Fibroblast of skin of abdomen (primary cell): ENCODE measurements around the gene C3.
"Not testable (repeated sequence)": the region's sequence is repeated elsewhere in the genome, so short reads cannot be mapped to it uniquely, and the experiment has no call there.

ENCODE experiments used
- DNase-seq: peaks from one replicate; pipeline ENCODE4 v3.0.0-alpha.2; 2013

Gene C3

DNA sequence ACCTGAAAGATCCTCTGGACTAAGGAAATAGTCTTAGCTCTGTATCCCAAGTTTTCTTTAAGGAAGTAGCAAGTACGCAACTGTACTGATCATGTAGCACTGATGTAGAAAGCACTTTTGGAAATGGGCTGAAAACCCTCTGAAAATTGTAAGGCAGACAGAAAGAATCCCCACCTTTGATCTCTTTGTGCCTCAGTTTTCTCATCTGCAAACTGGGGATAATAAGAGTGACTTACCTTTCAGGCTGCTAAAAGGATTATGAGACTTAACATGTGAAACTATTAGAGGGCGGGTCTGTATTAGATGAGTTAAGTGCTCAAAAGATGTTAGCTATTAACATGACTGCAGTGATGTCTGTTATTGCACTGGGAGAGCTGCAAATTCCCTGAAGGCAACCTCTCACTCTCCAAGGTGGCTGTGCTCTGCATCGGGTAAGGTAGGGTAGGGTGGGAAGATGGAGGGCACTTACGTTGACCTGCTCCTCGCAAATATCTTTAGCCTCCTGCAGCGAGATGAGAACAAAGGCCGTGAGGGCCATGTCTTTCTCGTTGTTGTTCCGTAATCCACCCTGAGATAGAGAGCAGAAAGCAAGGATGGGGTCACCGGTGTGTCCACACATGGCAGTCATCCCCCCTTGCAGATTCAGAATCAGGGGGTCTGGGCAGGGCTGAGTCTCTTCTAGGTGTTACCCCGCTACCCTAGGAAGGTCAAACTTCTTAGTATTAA lies 30.1 kb downstream of the C3 start:
- DNase-seq = no peak

DNA sequence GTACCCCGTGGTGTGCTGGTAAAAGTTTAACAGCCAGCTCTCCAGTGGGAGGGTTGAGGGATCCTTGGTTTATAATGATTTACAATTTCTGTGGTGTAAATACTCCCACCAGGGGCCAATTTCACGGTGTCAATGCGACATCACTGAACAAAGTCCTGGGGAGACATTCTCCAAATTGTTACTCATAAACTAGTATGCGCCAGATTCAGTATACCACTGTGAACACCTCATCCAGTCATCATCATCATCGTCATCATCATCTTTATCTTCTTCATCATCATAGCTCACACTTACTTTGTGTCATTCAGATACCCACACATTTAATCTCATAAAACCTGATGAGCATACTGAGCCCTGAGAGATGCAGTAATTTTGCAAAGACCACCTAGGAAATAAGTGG lies 33.3 kb downstream of the C3 start:
- DNase-seq = no peak

GRCh38 chr19:6686628-6686975 lies 33.8 kb downstream of the C3 start:
- no peak for DNase-seq

- no peak for DNase-seq
Observed at GRCh38 chr19:6685962-6686627, 34.4 kb downstream of the C3 start.

DNA sequence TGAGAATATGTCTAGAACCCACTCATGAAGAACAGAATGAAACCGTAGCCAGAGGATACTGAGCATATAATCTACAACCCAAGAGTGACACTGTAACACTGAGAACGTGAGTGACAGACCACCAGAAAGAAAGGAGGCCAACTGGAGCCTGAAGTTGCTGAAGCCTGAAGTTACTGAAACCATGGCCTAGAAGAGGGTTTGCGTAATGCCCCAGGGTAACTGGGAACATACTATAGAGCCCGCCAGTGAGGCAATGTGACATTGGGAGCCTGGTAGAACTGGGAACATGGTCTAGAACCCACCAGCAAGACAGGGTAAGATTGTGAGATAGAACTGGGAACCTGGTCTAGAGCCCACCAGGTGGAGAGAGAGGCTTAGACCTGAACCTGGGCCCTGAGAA lies 35.0 kb downstream of the C3 start:
- DNase-seq = no peak

GRCh38 chr19:6683971-6684370 lies 36.5 kb downstream of the C3 start:
- DNase-seq = no peak

- no peak for DNase-seq
Observed at GRCh38 chr19:6682607-6683128, 37.8 kb downstream of the C3 start.

- DNase-seq = no peak
Observed at GRCh38 chr19:6680141-6680540, 40.3 kb downstream of the C3 start.

- no peak for DNase-seq
Observed at GRCh38 chr19:6679139-6679538, 41.3 kb downstream of the C3 start.

- peak; percentile 36 for DNase-seq
Observed at GRCh38 chr19:6678690-6679109, 41.8 kb downstream of the C3 start.

DNA sequence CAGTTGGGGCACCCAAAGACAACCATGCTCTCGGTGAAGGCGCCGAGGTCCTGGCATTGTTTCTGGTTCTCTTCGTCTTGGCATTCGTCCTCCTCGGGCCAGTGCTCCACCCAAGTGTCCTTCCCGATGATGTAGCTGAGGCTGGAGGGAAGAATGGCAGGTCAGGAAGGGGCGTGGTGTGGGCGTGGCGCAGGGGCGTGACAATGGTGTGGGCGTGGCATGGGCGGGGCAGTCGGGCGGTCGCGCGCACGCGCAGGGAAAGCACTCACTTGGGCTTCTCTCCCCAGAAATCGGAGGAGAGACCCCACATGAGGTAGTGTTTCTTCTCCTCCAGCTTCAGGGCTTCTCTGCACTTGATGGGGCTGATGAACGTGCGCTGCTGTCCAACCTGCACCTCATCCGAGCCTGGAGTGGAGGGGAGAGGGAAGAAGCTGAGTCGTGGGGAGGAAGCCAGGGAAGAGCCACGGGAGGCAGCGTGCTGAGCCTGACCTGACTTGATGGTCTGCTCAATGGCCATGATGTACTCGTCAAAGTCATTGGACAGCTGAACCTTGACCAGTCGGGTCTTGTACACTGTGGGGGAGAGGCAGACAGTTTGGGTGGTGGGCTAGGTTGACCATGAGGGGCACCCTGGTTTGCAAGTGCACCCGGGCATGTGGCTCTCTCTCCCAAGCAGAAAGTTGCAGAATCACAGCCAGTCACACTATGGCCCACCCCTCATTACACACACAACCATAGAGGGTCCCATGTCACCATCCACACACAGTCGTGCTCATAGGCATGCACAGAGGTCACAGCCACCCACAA lies 42.4 kb downstream of the C3 start:
- DNase-seq = no peak

DNA sequence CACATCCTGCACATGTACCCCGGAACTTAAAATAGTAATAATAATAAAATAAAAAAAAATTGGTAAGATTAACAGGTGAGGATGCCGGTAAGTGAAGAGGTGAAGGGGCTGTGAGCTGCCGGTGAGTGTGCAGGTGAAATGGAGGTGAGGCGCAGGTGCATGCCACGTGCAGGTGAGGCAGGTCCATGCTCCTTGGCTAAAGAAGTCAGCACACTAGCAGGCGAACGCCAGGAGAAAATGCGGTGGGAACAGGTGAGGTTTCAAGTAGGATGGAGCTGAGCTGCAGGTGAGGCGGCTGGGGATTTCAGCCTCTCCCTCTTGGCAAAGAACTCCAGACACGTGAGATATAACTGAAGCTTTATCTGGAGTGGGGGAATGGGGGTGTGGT lies 43.0 kb downstream of the C3 start:
- no peak for DNase-seq

GRCh38 chr19:6676288-6676687 lies 44.2 kb downstream of the C3 start:
- no peak for DNase-seq

DNA sequence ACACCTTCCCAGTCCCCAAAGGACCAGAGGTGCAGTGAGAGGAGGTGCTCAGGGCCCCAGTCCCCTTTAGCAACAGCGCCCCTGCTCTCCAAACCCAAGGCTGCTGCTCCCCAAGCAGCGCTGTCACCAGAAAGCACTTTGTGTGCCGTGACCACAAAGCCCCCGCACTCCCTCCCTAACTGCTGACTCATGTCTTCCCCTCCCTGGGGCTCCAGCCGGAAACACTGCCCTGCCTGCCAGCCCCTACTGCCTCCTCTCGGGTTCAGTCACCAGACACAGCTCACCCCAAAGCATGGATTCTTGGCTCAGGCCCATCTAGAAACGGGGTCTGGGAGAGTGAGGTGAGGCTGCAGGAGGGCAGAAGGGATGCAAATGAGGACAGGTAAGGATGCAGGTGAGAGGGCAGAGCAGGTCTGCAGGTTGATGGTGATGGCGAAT lies 45.6 kb downstream of the C3 start:
- peak; percentile 71 for DNase-seq

- not testable (repeated sequence) for DNase-seq
Observed at GRCh38 chr19:6674408-6674807, 46.0 kb downstream of the C3 start.

GRCh38 chr19:6672693-6673290 lies 47.7 kb downstream of the C3 start:
- no peak for DNase-seq

DNA sequence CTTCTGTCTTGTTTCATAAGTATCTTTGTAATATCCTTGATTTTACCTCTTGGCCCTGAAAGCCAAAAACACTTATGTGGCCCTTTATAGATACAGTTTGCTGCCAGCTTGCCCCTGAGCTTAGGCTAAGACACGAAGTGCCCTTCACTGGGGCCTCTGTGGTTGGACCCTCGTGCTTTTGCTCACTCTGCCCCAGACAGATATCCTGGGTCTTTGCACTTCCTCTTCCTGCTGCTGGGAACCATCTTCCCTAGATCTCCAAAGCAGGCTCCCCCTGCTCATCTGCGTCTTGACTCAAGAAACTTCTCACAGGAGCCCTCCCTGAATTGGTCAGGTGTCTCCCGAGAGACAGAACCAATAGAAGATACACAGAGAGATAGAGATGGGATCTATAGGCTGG lies 48.5 kb downstream of the C3 start:
- DNase-seq = no peak

DNA sequence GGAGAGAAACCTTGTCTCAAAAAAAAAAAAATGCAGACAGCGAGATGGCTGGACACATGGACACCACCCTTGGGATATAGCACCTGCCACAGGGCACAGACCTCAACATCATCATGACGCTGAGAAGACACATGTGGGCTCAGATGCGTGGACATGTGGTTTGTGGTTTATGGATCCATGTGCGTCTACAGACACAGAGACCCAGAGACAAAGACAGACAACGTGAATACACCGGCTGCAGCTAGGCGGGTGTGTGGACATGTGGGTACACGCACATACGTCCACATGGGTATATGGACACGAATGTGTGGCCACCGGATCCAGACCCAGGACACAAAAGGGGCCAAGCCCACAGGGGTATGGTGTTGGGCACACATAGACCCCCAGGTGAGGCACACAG lies 51.8 kb downstream of the C3 start:
- DNase-seq = no peak

- DNase-seq = no peak
Observed at GRCh38 chr19:6667114-6667627, 53.3 kb downstream of the C3 start.

DNA sequence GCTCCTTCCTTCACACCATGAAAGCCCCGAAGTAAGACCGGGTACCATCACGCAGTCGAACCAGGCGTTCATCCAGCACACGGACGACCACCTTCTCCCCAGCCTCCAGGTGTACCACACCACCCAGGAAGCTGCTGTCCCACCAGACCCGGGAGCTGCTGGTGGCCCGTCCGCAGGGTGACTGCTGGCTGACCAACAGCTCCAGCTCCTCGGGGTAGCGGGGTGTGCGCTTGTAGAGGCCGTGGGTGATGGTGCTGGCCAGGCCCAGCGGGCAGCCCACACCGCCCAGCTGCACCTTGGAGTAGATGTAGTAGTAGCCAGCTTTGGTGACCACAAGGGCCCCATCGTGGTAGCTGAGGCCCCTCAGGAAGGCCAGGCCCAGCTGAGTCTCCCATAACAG lies 55.5 kb downstream of the C3 start:
- no peak for DNase-seq

DNA sequence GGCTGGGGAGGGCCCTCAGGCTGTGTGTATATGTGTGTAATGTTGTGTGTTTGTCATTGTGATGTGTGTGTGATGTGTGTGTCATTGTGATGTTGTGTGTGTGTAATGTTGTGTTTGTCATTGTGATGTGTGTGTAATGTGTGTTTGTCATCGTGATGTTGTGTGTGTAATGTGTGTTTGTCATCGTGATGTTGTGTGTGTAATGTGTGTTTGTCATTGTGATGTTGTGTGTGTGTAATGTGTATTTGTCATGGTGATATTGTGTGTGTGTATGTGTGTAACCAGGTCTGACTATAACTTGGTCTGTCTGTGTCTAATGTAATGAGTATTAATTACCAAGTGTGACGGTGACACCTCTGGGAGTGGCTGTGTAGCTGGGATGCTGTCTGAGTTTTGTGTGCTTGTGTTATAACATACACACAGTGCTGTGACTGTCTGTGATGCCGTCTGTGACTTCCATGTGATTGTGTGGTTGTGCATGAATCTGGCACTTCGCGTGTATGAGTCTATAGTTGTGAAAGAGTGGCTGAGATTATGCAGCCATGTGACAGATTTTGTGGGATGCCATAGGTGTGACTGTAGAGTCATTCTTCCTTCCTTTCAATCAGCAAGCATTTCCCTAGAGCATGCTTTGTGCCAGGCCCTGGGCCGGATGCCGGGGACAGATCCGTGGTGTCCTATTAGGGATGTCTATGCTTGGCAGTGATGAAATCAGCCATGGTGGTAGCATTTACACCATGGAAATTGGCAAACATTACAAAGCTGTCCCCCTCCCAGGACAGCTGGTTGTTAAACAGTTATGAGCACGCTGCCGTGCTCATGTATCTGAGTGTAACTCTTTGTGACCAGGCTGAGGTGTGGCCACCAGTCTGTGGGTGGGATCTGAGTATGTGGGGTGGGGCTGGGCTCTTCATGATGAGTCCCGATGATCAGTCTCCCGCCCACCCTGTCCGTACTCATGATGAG lies 56.9 kb downstream of the C3 start:
- DNase-seq = no peak

DNA sequence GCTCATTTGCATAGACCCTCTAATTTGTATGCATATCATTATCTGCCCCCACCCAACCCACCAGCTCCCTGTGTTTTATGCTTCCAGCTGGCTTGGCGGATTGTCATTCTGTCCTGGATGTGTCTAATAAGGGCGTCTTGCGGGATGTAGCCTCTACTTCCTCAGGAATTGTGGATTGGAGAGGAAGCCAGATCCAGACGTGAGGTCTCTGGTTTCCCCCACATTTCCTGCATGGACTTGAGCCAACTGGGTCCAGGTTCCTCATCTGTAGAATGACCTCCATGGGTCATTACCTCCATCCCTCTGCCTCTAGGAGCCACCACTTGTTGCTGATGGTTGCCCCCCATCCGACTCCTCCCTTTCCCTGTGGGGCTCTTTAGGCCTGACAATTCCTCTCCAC lies 57.7 kb downstream of the C3 start:
- DNase-seq = no peak
